ENCODE measurements around the gene USP15.
"Not testable (repeated sequence)": the region's sequence is repeated elsewhere in the genome, so short reads cannot be mapped to it uniquely, and the experiment has no call there.

Gene USP15

GRCh38 chr12:62347922-62348650 is 87.9 kb downstream of the USP15 start:
- H3K27ac ChIP-seq (ENCODE audit: low read depth, low read length), result no peak overlapping the region
- no peak overlapping the region for H3K9ac ChIP-seq (ENCODE audit: low read length)
- no peaks in the 10 kb centered on the region for H3K9me3 ChIP-seq (ENCODE audit: control insufficient read depth, insufficient read depth, low read depth, low read length)
- H3K36me3 ChIP-seq (ENCODE audit: control insufficient read depth, insufficient read depth, low read length), result peaks cover 2% of the 10 kb centered on the region; the same call in 1 of the 2 replicates
- no peak overlapping the region for H3K4me3 ChIP-seq (ENCODE audit: low read depth, low read length)
- H3K4me1 ChIP-seq (ENCODE audit: control insufficient read depth, insufficient read depth, low read length), result no peaks in the 10 kb centered on the region
- no peaks in the 10 kb centered on the region for H3K27me3 ChIP-seq (ENCODE audit: control insufficient read depth, insufficient read depth, low read length)

- Histone ChIP-seq H3K36me3 (ENCODE audit: control insufficient read depth, insufficient read depth, low read length) (0 out of 2 replicates have a peak, but pooled peaks cover 3% of the 10 kb centered on the region), H3K27ac (ENCODE audit: low read depth, low read length) (no peak overlapping the region), H3K4me3 (ENCODE audit: low read depth, low read length) (no peak overlapping the region), H3K4me1 (ENCODE audit: control insufficient read depth, insufficient read depth, low read length) (no peaks in the 10 kb centered on the region), H3K9ac (ENCODE audit: low read length) (no peak overlapping the region), H3K9me3 (ENCODE audit: control insufficient read depth, insufficient read depth, low read depth, low read length) (no peaks in the 10 kb centered on the region), H3K27me3 (ENCODE audit: control insufficient read depth, insufficient read depth, low read length) (no peaks in the 10 kb centered on the region)
These were observed 90.3 kb downstream of the USP15 start for GRCh38 chr12:62350554-62350953.

GRCh38 chr12:62351326-62351725 is 91.1 kb downstream of the USP15 start:
- Histone ChIP-seq H3K27me3 (ENCODE audit: control insufficient read depth, insufficient read depth, low read length) (no peaks in the 10 kb centered on the region), H3K36me3 (ENCODE audit: control insufficient read depth, insufficient read depth, low read length) (0 out of 2 replicates have a peak, but pooled peaks cover 3% of the 10 kb centered on the region), H3K4me1 (ENCODE audit: control insufficient read depth, insufficient read depth, low read length) (no peaks in the 10 kb centered on the region), H3K9ac (ENCODE audit: low read length) (no peak overlapping the region), H3K27ac (ENCODE audit: low read depth, low read length) (no peak overlapping the region), H3K4me3 (ENCODE audit: low read depth, low read length) (no peak overlapping the region), H3K9me3 (ENCODE audit: control insufficient read depth, insufficient read depth, low read depth, low read length) (no peaks in the 10 kb centered on the region)

GRCh38 chr12:62361048-62361447 is 100.8 kb downstream of the USP15 start:
- no peaks in the 10 kb centered on the region for H3K27me3 ChIP-seq (ENCODE audit: control insufficient read depth, insufficient read depth, low read length)
- H3K36me3 ChIP-seq (ENCODE audit: control insufficient read depth, insufficient read depth, low read length), result no peaks in the 10 kb centered on the region
- H3K4me1 ChIP-seq (ENCODE audit: control insufficient read depth, insufficient read depth, low read length), result no peaks in the 10 kb centered on the region
- H3K9ac ChIP-seq (ENCODE audit: low read length), result no peak overlapping the region
- no peak overlapping the region for H3K4me3 ChIP-seq (ENCODE audit: low read depth, low read length)
- H3K9me3 ChIP-seq (ENCODE audit: control insufficient read depth, insufficient read depth, low read depth, low read length), result no peaks in the 10 kb centered on the region
- no peak overlapping the region for H3K27ac ChIP-seq (ENCODE audit: low read depth, low read length)

GRCh38 chr12:62363506-62363905 is 103.3 kb downstream of the USP15 start:
- H3K9ac ChIP-seq (ENCODE audit: low read length), result no peak overlapping the region
- no peaks in the 10 kb centered on the region for H3K4me1 ChIP-seq (ENCODE audit: control insufficient read depth, insufficient read depth, low read length)
- H3K36me3 ChIP-seq (ENCODE audit: control insufficient read depth, insufficient read depth, low read length), result no peaks in the 10 kb centered on the region
- H3K27ac ChIP-seq (ENCODE audit: low read depth, low read length), result no peak overlapping the region
- no peak overlapping the region for H3K4me3 ChIP-seq (ENCODE audit: low read depth, low read length)
- H3K27me3 ChIP-seq (ENCODE audit: control insufficient read depth, insufficient read depth, low read length), result no peaks in the 10 kb centered on the region
- H3K9me3 ChIP-seq (ENCODE audit: control insufficient read depth, insufficient read depth, low read depth, low read length), result no peaks in the 10 kb centered on the region

GRCh38 chr12:62364697-62365096 is 104.5 kb downstream of the USP15 start:
- H3K4me3 ChIP-seq (ENCODE audit: low read depth, low read length); H3K9ac ChIP-seq (ENCODE audit: low read length); H3K9me3 ChIP-seq (ENCODE audit: control insufficient read depth, insufficient read depth, low read depth, low read length); H3K27ac ChIP-seq (ENCODE audit: low read depth, low read length); H3K36me3 ChIP-seq (ENCODE audit: control insufficient read depth, insufficient read depth, low read length); H3K27me3 ChIP-seq (ENCODE audit: control insufficient read depth, insufficient read depth, low read length); H3K4me1 ChIP-seq (ENCODE audit: control insufficient read depth, insufficient read depth, low read length): not testable (repeated sequence)

GRCh38 chr12:62365846-62366245 is 105.6 kb downstream of the USP15 start:
- H3K36me3 ChIP-seq (ENCODE audit: control insufficient read depth, insufficient read depth, low read length); H3K27me3 ChIP-seq (ENCODE audit: control insufficient read depth, insufficient read depth, low read length); H3K9ac ChIP-seq (ENCODE audit: low read length); H3K4me1 ChIP-seq (ENCODE audit: control insufficient read depth, insufficient read depth, low read length); H3K4me3 ChIP-seq (ENCODE audit: low read depth, low read length); H3K9me3 ChIP-seq (ENCODE audit: control insufficient read depth, insufficient read depth, low read depth, low read length); H3K27ac ChIP-seq (ENCODE audit: low read depth, low read length): not testable (repeated sequence)

GRCh38 chr12:62368430-62369223 is 108.4 kb downstream of the USP15 start:
- H3K9me3 ChIP-seq (ENCODE audit: control insufficient read depth, insufficient read depth, low read depth, low read length); H3K36me3 ChIP-seq (ENCODE audit: control insufficient read depth, insufficient read depth, low read length); H3K27me3 ChIP-seq (ENCODE audit: control insufficient read depth, insufficient read depth, low read length); H3K9ac ChIP-seq (ENCODE audit: low read length); H3K27ac ChIP-seq (ENCODE audit: low read depth, low read length); H3K4me1 ChIP-seq (ENCODE audit: control insufficient read depth, insufficient read depth, low read length); H3K4me3 ChIP-seq (ENCODE audit: low read depth, low read length): not testable (repeated sequence)

- Histone ChIP-seq H3K27ac (ENCODE audit: low read depth, low read length) (no peak overlapping the region), H3K27me3 (ENCODE audit: control insufficient read depth, insufficient read depth, low read length) (no peaks in the 10 kb centered on the region), H3K9me3 (ENCODE audit: control insufficient read depth, insufficient read depth, low read depth, low read length) (no peaks in the 10 kb centered on the region), H3K4me1 (ENCODE audit: control insufficient read depth, insufficient read depth, low read length) (no peaks in the 10 kb centered on the region), H3K36me3 (ENCODE audit: control insufficient read depth, insufficient read depth, low read length) (no peaks in the 10 kb centered on the region), H3K9ac (ENCODE audit: low read length) (no peak overlapping the region), H3K4me3 (ENCODE audit: low read depth, low read length) (no peak overlapping the region)
These were observed 110.0 kb downstream of the USP15 start for GRCh38 chr12:62370189-62370588.

GRCh38 chr12:62371661-62372060 is 111.5 kb downstream of the USP15 start:
- no peak overlapping the region for H3K4me3 ChIP-seq (ENCODE audit: low read depth, low read length)
- H3K9ac ChIP-seq (ENCODE audit: low read length), result no peak overlapping the region
- no peaks in the 10 kb centered on the region for H3K36me3 ChIP-seq (ENCODE audit: control insufficient read depth, insufficient read depth, low read length)
- H3K4me1 ChIP-seq (ENCODE audit: control insufficient read depth, insufficient read depth, low read length), result no peaks in the 10 kb centered on the region
- no peaks in the 10 kb centered on the region for H3K9me3 ChIP-seq (ENCODE audit: control insufficient read depth, insufficient read depth, low read depth, low read length)
- H3K27me3 ChIP-seq (ENCODE audit: control insufficient read depth, insufficient read depth, low read length), result no peaks in the 10 kb centered on the region
- no peak overlapping the region for H3K27ac ChIP-seq (ENCODE audit: low read depth, low read length)

GRCh38 chr12:62372134-62372533 is 111.9 kb downstream of the USP15 start:
- no peak overlapping the region for H3K9ac ChIP-seq (ENCODE audit: low read length)
- no peaks in the 10 kb centered on the region for H3K36me3 ChIP-seq (ENCODE audit: control insufficient read depth, insufficient read depth, low read length)
- H3K4me1 ChIP-seq (ENCODE audit: control insufficient read depth, insufficient read depth, low read length), result no peaks in the 10 kb centered on the region
- H3K27me3 ChIP-seq (ENCODE audit: control insufficient read depth, insufficient read depth, low read length), result no peaks in the 10 kb centered on the region
- H3K4me3 ChIP-seq (ENCODE audit: low read depth, low read length), result no peak overlapping the region
- H3K9me3 ChIP-seq (ENCODE audit: control insufficient read depth, insufficient read depth, low read depth, low read length), result no peaks in the 10 kb centered on the region
- no peak overlapping the region for H3K27ac ChIP-seq (ENCODE audit: low read depth, low read length)
